ENCODE results near the gene ZNF526.
A peak's percentile ranks its signal among the peaks of the same experiment; 100 is the strongest.

GRCh38 chr19:42242512-42243409, 22.6 kb downstream of the ZNF526 start, which contains the start of gene GSK3A:
- TF ChIP-seq POLR2A (IDR thresholded peaks at IDR 0.05) (peak; percentile 94), CTCF (IDR thresholded peaks at IDR 0.05) (no peak)
